Endothelial cell of umbilical vein (primary cell): Measurements from ENCODE around the gene WDR48. TPM values are rescaled to one million over a fixed set of nuclear protein-coding genes. Genes with fewer than 3 reads are reported as not detected.

ENCODE experiments used
- BruUV-seq: library from RNA; stranded (reverse); fragments of 400-500 nt; replicated peaks from 2 replicates; lab custom pipeline; 2021; lab: Mats Ljungman, UMichigan
- CTCF ChIA-PET: fragments of 300-600, 350-600 bp; sonication (Branson Sonifier 250); formaldehyde crosslinking; loops from one replicate; lab custom pipeline; 2021; ENCODE audit warnings: antibody characterized with exemption, inconsistent platforms; lab: Charles Lee
- POLR2A ChIA-PET: fragments of 300-600, 350-600 bp; sonication (Branson Sonifier 250); formaldehyde crosslinking; loops from one replicate; lab custom pipeline; 2021; ENCODE audit warnings: antibody characterized with exemption, inconsistent platforms; lab: Charles Lee
- DNase-seq: peaks from one replicate; pipeline ENCODE4 v3.0.0-alpha.2; 2011; ENCODE audit warnings: low read depth, low spot score
- FAIRE-seq: peaks from 2 replicates; lab custom pipeline; 2011; peaks lifted over from hg19 to GRCh38; lab: Jason Lieb, UNC
- H2AFZ ChIP-seq: 2 replicates; pipeline ENCODE4 v1.6.0; 2012; ENCODE audit warnings: low read depth, low read length, control low read depth, inconsistent platforms
- H3K27ac ChIP-seq: 2 replicates; pipeline ENCODE4 v1.5.1; 2011; ENCODE audit warnings: low read depth, mild to moderate bottlenecking, control low read depth, low read length, moderate library complexity; ENCODE audit not compliant: insufficient read depth
- H3K27me3 ChIP-seq, 2 experiments: 2 replicates each; pipeline versions ENCODE4 v1.6.0 to v1.6.1; 2011; ENCODE audit warnings: low read length in 2 of 2, mixed read lengths in 1 of 2; ENCODE audit not compliant: control insufficient read depth in 2 of 2, insufficient read depth in 2 of 2
- H3K36me3 ChIP-seq, 2 experiments: 2 replicates in 1 of 2; 3 replicates in 1 of 2; pipeline ENCODE4 v1.5.1; 2011; ENCODE audit warnings: low read length in 2 of 2, mild to moderate bottlenecking in 1 of 2, moderate library complexity in 1 of 2; ENCODE audit not compliant: control insufficient read depth in 2 of 2, insufficient read depth in 2 of 2; ENCODE audit errors: extremely low read depth in 1 of 2
- H3K4me1 ChIP-seq: 3 replicates; pipeline ENCODE4 v1.5.1; 2011; ENCODE audit warnings: mild to moderate bottlenecking, low read length; ENCODE audit not compliant: control insufficient read depth, insufficient read depth; ENCODE audit errors: extremely low read depth
- H3K4me2 ChIP-seq: 2 replicates; pipeline ENCODE4 v1.6.1; 2011; ENCODE audit warnings: low read length, control low read depth, mixed read lengths; ENCODE audit not compliant: insufficient read depth
- H3K4me3 ChIP-seq, 3 experiments: fragments of 200-600 bp in 1 of 3; sonication (generic), shearing (Covaris generic) in 1 of 3; replicated peaks in 1 of 3; 2 replicates each; pipeline ENCODE4 v1.5.1; 2011 to 2016; ENCODE audit warnings: control low read depth in 3 of 3, low read length in 3 of 3, mild to moderate bottlenecking in 2 of 3, inconsistent platforms in 1 of 3, low read depth in 1 of 3, moderate library complexity in 1 of 3; ENCODE audit not compliant: insufficient read depth in 1 of 3
- H3K79me2 ChIP-seq: 2 replicates; pipeline ENCODE4 v1.6.0; 2012; ENCODE audit warnings: low read length, inconsistent platforms; ENCODE audit not compliant: control insufficient read depth, insufficient read depth
- H3K9ac ChIP-seq: replicated peaks from 2 replicates; pipeline ENCODE3; 2011; ENCODE audit warnings: low read length, control low read depth; ENCODE audit not compliant: insufficient read depth; ENCODE audit errors: extremely low read depth
- H3K9me1 ChIP-seq: replicated peaks from 3 replicates; pipeline ENCODE4 v1.6.0; 2011; ENCODE audit warnings: mild to moderate bottlenecking, low read length; ENCODE audit not compliant: control insufficient read depth, insufficient read depth; ENCODE audit errors: extremely low read depth
- H3K9me3 ChIP-seq: replicated peaks from 2 replicates; pipeline ENCODE4 v1.5.1; 2012; ENCODE audit warnings: low read length, inconsistent platforms; ENCODE audit not compliant: control insufficient read depth, insufficient read depth
- H4K20me1 ChIP-seq: replicated peaks from 2 replicates; pipeline ENCODE3; 2011; ENCODE audit warnings: mild to moderate bottlenecking, low read length; ENCODE audit not compliant: control insufficient read depth, insufficient read depth; ENCODE audit errors: extremely low read depth
- CTCF ChIP-seq, 2 donors: IDR thresholded peaks; 1 replicate in 1 of 2; 2 replicates in 1 of 2; pipeline ENCODE4 v1.5.1; 2011; ENCODE audit warnings: low read length in 2 of 2, mild to moderate bottlenecking in 2 of 2, moderate library complexity in 2 of 2, control low read depth in 1 of 2, inconsistent platforms in 1 of 2, low read depth in 1 of 2; ENCODE audit not compliant: insufficient read depth in 1 of 2; ENCODE audit errors: extremely low read depth in 1 of 2
- EZH2 ChIP-seq: IDR thresholded peaks from 2 replicates; pipeline ENCODE4 v1.6.1; 2012; ENCODE audit warnings: borderline replicate concordance, low read depth, mild to moderate bottlenecking, moderate library complexity, low read length, inconsistent platforms; ENCODE audit not compliant: severe bottlenecking
- FOS ChIP-seq: IDR thresholded peaks from 2 replicates; pipeline ENCODE4 v1.6.1; 2011; ENCODE audit warnings: mild to moderate bottlenecking, low read length, moderate library complexity, borderline replicate concordance; ENCODE audit not compliant: insufficient read depth
- GATA2 ChIP-seq: IDR thresholded peaks from 2 replicates; pipeline ENCODE4 v1.7.0; 2011; ENCODE audit warnings: low read depth, mild to moderate bottlenecking, moderate library complexity, mixed read lengths, low read length; ENCODE audit not compliant: insufficient read length, insufficient read depth
- JUN ChIP-seq: IDR thresholded peaks from 2 replicates; pipeline ENCODE4 v1.6.1; 2011; ENCODE audit warnings: borderline replicate concordance, low read depth; ENCODE audit not compliant: insufficient read length, insufficient read depth
- MAX ChIP-seq: IDR thresholded peaks from 2 replicates; pipeline ENCODE4 v1.6.1; 2011; ENCODE audit not compliant: insufficient read depth, insufficient read length
- MYC ChIP-seq: IDR thresholded peaks from one replicate; pipeline ENCODE4 v1.6.1; 2011; ENCODE audit warnings: mild to moderate bottlenecking, low read depth, low read length
- POLR2A ChIP-seq: IDR thresholded peaks from 2 replicates; pipeline ENCODE4 v1.6.1; 2012; ENCODE audit warnings: low read depth, mild to moderate bottlenecking, control low read depth, low read length
- POLR2AphosphoS5 ChIP-seq: IDR thresholded peaks from 2 replicates; pipeline ENCODE4 v1.6.1; 2012; ENCODE audit warnings: low read depth, mild to moderate bottlenecking, control low read depth, low read length, moderate library complexity; ENCODE audit not compliant: insufficient read depth
- dilution Hi-C: fragments of 300-500 bp; cut with MboI; formaldehyde crosslinking; loops from one replicate; pipeline ENCODE4 v1.15.0; 2019; ENCODE audit warnings: low sequenced_read_pairs; ENCODE audit not compliant: extremely low pct_ligation_motif_present
- intact Hi-C: fragments of 100-400 bp; cut with micrococcal nuclease; formaldehyde crosslinking; loops from one replicate; pipeline ENCODE4 v1.10.0; 2022
- polyA plus RNA-seq, 4 experiments: library from polyadenylated mRNA; depleted of rRNA in 3 of 4; stranded (reverse) in 3 of 4; unstranded in 1 of 4; fragments of >200 nt; gene quantifications; 2 replicates each; pipeline versions ENCODE4 v1.2.1 to v1.2.3, GENCODE V29; 2011 to 2012; ENCODE audit warnings: missing spikeins in 1 of 4
- total RNA-seq: library from RNA; stranded (reverse); gene quantifications from 2 replicates; pipeline ENCODE4 v1.2.3, GENCODE V29; 2021

The WDR48 gene
- total and polyA plus RNA-seq, 2 donors (not counting 3 experiments of a cell fraction or from before 2014, with no cell fraction given): 13.7 to 25.3 TPM

- no peaks in the 10 kb centered on the region for H3K27me3 ChIP-seq
- FAIRE-seq: no peak
- dilution Hi-C loops (no loop called here), intact Hi-C loops (no loop called here)
- no peak overlapping the region for H3K4me2 ChIP-seq
- no peak overlapping the region for H3K27ac ChIP-seq
- no peak overlapping the region for H3K9ac ChIP-seq
- no peak overlapping the region for H2AFZ ChIP-seq
- no peaks in the 10 kb centered on the region for H3K9me3 ChIP-seq
- peaks cover 28% of the 10 kb centered on the region for H3K79me2 ChIP-seq
- DNase-seq: no peak
- H3K4me1 ChIP-seq: peaks cover 19% of the 10 kb centered on the region
- TF ChIP-seq MAX (no peak), POLR2A (no peak), CTCF (IDR thresholded peaks at IDR 0.05; ENCODE audit: extremely low read depth in 1 of 2, insufficient read depth in 1 of 2, low read depth in 1 of 2, low read length in 2 of 2) (no peak), FOS (no peak), POLR2AphosphoS5 (no peak), GATA2 (no peak), MYC (no peak), EZH2 (no peak), JUN (no peak)
- no peaks in the 10 kb centered on the region for H4K20me1 ChIP-seq
- no peaks in the 10 kb centered on the region for H3K9me1 ChIP-seq
- ChIA-PET POLR2A (interaction anchor here (0.8 to 1.3 kb wide), 2 partner anchors 38 to 149 kb away, joined by 3 read pairs; no protein-coding TSS in a partner anchor), CTCF (interaction anchor here (0.9 to 1.0 kb wide), 2 partner anchors 11 to 14 kb away, joined by 3 to 4 read pairs; no protein-coding TSS in a partner anchor)
- BruUV-seq: no TSS peak
- H3K4me3 ChIP-seq: no peak overlapping the region
- peaks cover 0 to 22% of the 10 kb centered on the region in 2 experiments for H3K36me3 ChIP-seq
Measured at GRCh38 chr3:39139442-39139841, 87.6 kb downstream of the WDR48 start.
